Activated gamma-delta T cell treated with anti-CD3 and anti-CD28 coated beads, Interleukin-2, amount 50 U/mL, for 16 hours (primary cell): Measurements from ENCODE around the gene TDRD6.
"Not testable (repeated sequence)": the region's sequence is repeated elsewhere in the genome, so short reads cannot be mapped to it uniquely, and the experiment has no call there.

Source experiments
- DNase-seq: peaks from one replicate; pipeline ENCODE4 v3.0.0-alpha.2; 2020; ENCODE audit warnings: low read depth

TDRD6 gene

GRCh38 chr6:46687619-46688097 is at the start of gene TDRD6:
Gene TDRD6, plus strand, starts transcription at chr6:46687885. Its CDS starts 244 bp downstream, at chr6:46688129.
- no peak for DNase-seq

GRCh38 chr6:46637933-46638332 is 49.8 kb upstream of the TDRD6 start:
- DNase-seq, result no peak

- DNase-seq, result no peak
These were observed 49.0 kb upstream of the TDRD6 start for GRCh38 chr6:46638650-46639049.

- DNase-seq, result no peak
These were observed 44.5 kb upstream of the TDRD6 start for GRCh38 chr6:46642928-46643751.

- no peak for DNase-seq
These were observed 42.4 kb upstream of the TDRD6 start for GRCh38 chr6:46645265-46645664.

GRCh38 chr6:46648108-46648507 is 39.6 kb upstream of the TDRD6 start:
- not testable (repeated sequence) for DNase-seq

GRCh38 chr6:46648869-46649492 is 38.7 kb upstream of the TDRD6 start:
- DNase-seq, result no peak

GRCh38 chr6:46651006-46651405 is 36.7 kb upstream of the TDRD6 start:
- DNase-seq, result no peak

- no peak for DNase-seq
These were observed 35.9 kb upstream of the TDRD6 start for GRCh38 chr6:46651816-46652215.

- no peak for DNase-seq
These were observed 35.5 kb upstream of the TDRD6 start for GRCh38 chr6:46652232-46652602.

- DNase-seq, result peak; percentile 56
These were observed 34.9 kb upstream of the TDRD6 start, which contains the start of the genes CYP39A1 and SLC25A27 for GRCh38 chr6:46652603-46653438. Gene CYP39A1, minus strand, starts transcription at chr6:46652818. Its CDS starts 236 bp downstream, at chr6:46652582. Gene SLC25A27, plus strand, starts transcription at chr6:46652975. Its CDS starts 218 bp downstream, at chr6:46653193.

GRCh38 chr6:46653439-46654195 is 34.1 kb upstream of the TDRD6 start:
- DNase-seq, result no peak

- DNase-seq, result no peak
These were observed 31.9 kb upstream of the TDRD6 start for GRCh38 chr6:46655803-46656202.

GRCh38 chr6:46657642-46658041 is 30.0 kb upstream of the TDRD6 start:
- no peak for DNase-seq

GRCh38 chr6:46661483-46661882 is 26.2 kb upstream of the TDRD6 start:
- DNase-seq, result no peak

- DNase-seq, result no peak
These were observed 20.3 kb upstream of the TDRD6 start for GRCh38 chr6:46667377-46667776.

GRCh38 chr6:46674410-46674809 is 13.3 kb upstream of the TDRD6 start:
- no peak for DNase-seq

- DNase-seq, result no peak
These were observed 10.9 kb upstream of the TDRD6 start for GRCh38 chr6:46676604-46677313.

- no peak for DNase-seq
These were observed 10.4 kb upstream of the TDRD6 start for GRCh38 chr6:46677314-46677654.

- no peak for DNase-seq
These were observed 2.9 kb upstream of the TDRD6 start for GRCh38 chr6:46684771-46685170.
